Activated CD4-positive, alpha-beta T cell treated with anti-CD3 and anti-CD28 coated beads, Interleukin-2, amount 50 U/mL, for 4 hours (primary cell): ENCODE measurements around the gene GUK1.

Experiments used
- DNase-seq, 2 experiments: peaks; one replicate each; pipeline ENCODE4 v3.0.0-alpha.2; 2020

Gene GUK1

DNA sequence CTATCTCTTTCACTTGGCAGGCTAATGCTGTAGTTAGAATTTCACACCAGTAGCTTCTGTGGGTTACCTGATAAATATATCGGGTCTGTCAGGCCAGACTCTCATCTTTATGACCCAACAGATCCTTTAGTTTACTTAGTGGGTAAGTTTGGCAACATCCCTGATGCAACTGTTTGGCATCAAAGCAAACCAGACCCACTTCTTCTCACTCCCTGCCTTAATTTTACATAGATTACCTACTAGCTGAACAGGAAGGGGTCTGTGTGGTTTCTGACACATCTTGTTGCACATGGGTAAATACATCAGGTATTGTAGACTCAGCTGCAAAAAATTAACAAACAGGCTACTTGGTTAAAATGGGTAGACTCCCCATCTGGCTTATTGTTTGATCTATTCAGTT, 3.2 kb upstream of the GUK1 start:
- DNase-seq, result no peak

DNA sequence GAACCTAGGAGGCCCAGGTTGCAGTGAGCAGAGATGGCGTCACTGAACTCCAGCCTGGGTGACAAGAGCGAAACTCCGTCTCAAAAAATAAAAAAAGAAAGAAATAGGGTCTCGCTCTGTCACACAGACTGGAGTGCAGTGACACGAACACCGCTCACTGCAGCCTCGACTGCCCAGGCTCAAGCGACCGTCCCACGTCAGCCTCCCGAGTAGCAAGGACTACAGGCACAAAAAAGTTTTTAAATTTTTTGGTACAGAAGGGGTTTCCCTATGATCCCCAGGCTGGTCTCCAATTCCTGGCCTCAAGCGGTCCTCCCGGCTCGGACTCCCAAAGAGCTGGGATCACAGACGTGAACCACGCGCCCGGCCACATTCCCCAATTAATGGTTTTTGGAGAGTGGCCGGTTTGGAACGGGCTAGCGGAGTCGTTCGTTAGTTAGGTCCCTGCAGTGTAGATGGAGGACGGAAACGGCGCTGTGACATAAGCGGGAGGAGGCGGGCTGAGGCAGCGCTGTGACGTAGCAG, 611 bp upstream of the GUK1 start:
- no peak for DNase-seq

DNA sequence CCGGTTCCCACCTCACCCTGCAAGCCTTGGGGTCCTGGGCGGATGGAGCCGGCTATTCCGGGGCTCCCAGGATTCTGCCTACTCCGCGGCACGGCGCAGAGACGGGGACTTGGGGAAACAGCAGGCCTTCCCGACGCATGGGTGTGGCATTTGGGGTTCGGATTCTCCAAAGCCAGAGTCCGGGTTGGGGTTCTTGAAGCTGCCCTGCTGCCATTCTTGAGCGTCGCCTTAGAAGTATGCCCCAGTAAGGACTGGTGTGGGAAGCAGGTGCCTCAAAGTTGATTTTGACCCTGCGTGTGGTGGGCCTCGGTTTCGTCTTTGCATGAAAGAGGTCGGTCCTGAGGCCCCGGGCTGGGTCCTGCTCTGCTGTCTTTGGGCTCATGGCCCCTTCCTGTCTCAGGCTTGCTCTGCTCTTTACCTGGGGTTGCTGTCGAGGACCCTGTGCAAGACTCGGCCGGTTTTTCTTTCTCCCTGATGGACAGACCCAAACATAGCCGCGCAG, 696 bp downstream of the GUK1 start:
- no peak for DNase-seq

DNA sequence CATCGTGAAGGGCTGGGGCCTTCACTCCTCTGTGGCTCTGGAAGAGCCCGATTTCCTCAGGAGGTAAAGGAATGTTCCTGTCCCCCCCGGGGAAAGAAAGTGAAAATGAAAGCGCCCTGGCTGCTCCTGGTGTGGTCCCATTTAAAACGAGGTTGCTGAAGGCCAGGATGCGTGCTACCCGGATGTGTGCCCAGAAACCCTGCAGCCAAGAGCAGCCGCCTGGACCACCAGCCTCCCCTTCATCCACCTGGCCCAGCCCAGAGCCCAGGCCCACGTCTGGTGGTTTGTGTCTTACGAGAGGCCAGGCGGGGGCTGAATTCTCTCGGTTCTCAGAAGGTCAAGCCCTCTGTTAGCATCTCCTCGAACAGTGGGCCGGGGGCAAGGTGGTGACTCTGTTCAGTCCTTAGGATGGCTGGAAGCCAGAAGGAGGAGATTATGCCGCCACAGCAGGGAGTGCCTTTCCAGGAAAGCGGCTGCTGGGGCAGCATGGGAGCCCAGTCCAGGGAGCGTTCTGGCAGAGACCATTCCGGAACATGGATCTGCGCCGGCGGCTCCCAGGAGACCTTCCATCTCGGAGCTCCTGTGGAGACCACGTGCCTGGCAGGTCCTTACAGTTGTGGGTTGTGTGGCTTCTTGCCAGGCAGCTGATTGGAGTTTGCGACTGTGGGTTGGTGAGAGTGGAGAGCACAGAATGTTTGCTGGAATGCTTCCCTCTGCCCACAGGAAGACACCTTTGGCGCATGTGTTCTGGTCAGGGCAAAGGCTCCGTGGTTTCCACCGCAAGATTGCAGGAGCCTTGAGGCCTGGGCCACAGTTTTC, 1.4 kb downstream of the GUK1 start:
- DNase-seq, result no peak

DNA sequence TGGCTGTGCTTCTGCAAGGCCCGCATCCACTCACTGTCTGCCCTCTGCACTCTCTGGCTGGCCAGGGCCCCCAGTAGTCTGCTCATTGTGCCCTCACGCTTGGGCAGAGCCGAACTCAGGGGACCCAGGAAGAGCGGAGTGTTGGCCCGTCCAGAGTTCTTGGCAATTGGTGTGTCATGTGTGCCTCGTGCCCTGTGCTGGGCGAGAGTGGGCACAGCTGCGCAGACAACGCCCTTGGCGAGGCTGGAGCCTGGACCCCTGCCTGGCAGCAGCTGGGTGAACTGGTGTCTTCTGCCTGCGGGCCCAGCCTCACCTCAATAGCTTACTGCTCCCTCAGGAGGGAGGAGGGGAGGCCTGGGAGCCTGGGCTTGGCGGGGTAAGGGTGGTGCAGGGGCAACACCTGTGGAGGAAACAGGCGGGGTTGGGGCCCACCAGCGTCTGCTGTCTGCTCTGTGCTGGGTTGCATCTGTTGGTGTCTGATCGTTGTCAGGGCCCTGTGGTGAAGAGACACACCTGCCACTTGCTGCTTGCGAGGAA, 2.1 kb downstream of the GUK1 start:
- DNase-seq, result no peak

DNA sequence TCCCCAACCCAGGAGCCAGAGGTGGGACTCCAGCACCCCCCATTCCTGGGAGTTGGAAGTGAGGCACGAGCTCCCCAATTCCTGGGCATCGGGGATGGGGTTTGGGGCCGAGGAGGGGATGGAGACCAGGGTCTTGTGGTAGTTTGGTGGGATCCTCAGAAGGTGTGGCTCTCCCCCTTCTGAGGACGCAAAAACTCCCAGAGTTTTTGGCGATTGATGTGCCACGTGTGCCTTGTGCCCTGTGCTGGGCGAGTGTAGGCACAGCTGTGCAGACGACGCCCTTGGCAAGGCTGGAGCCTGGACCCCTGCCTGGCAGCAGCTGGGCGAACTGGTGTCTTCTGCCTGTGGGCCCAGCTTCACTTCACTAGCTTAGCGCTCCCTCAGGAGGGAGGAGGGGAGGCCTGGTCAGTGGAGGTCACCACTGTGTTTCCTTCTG, 2.6 kb downstream of the GUK1 start:
- no peak for DNase-seq

DNA sequence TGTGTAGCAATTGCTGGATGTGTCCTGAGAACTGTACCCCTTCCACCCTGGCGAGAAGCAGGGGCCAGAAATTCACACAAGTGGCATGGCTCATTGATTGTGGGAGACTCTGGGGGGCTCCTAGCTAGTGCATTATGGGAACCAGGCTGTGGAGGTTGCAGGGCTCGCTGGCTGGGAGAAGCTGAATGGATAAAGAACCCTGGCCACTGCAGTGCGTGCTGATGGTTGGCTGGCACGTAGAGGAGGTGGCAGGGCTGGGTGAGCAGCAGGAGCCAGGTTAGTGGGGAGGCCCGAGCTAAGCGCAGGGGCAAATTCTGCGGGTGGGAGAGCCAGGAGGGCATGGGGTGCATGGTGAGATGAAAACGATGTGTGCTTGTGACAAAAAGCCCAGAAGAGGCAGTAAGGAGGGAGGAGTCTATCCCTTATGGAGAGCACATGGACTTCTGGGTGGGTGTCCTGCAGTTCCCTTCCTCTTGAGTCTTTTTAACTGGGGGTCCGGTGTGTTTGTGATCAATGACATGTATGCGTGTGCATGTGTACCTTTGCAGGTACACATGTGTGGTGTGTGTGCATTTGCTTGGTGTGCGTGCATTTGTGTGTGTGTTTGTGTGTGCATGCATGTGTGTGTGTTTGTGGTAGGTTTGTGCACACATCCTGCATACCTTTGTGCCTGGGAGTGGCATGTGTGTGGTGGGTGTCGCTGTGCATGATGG, 3.6 kb downstream of the GUK1 start:
- no peak for DNase-seq

DNA sequence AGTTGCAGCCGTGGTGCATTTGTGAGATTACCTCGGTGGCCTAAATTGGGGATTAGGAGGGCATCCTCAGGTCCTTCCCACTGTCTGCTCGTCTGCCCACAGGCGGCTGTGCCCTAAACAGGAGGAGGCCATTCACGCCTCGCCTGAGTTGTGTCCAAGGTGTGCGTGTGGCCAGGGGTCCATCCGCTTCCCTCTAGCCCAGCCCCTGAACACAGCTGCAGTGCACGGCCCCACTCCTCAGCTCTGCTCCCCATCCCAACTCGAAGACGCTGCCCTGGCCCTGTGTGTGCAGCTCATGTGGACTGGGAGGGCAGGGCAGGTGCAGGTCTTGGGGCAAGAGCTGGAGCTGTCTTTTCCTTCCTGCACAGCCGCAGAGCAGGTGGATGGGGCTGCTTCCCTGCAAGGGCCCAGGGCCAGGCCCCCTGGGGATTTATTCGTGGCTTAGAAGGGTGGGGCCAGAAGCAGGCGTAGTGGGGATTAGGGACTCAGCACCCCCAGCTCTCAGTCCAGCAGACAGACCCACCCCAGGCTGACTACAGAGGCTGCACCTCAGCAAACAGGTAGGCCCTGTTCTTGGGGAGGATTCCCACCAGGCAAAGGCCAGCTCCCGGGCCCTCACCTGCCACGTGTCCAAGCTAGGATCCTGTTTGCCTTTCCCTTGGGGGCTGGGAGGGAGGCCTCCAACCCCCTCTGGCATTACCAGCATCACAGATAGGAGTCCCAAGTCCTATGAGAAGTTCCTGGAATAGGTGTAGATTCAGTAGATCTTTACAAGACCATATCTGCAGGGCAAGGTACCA, 4.3 kb downstream of the GUK1 start:
- DNase-seq, result no peak

DNA sequence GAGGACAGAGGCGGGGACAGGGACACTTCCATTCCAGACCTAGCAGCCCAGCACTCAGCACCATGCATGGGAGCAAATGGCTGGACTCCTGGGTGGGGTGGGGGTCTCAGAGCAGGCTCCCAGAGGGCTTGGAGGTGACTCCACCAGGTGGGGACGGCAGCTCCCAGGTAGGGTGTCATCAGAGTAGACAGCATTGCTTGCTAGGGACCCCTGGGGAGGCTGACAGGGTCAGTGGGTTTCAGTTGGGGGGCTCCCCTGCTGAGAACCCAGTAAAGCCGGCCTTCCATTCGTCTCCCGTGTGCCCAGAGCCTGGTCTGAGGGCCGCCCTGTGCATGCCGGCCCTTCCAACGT, 4.9 kb downstream of the GUK1 start:
- no peak for DNase-seq

DNA sequence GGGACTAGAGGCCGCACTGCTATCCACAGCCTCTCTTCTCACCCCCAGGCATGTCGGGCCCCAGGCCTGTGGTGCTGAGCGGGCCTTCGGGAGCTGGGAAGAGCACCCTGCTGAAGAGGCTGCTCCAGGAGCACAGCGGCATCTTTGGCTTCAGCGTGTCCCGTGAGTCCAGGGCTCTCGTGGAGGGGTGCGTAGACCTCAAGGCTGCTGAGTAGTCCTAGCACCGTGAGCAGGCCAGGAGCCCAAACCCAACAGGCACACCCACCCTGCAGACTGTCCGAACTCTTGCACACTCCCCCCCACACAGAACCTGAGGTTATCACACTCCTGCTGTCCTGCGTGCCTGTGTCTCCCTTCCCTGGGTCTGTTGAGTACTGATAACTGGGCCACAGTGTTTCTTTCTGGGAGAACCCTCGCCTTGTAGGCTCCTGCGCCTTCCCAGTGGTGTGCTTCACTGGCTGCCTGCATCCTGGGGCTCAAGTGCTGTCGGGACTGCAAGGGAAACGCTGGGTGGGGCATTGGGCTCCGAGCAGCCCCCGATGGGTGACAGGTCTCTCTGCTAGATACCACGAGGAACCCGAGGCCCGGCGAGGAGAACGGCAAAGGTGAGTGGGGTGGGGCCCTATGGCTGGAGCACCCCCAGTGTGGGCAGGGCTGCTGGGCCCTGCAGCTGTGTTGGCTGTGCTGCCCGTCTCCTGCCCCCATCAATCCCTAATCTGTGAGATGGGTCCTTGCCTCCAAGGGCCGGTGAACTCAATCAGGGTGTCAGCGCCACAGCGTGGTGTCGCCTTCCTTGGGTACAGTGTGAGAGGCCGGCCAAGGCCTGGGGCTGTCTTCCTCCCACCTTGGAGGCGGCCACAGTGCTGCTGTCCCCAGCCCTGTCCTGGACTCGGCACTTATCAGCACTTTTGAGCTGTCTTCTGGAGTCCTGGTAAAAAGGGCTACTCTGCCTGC, 5.7 kb downstream of the GUK1 start:
- no peak for DNase-seq

DNA sequence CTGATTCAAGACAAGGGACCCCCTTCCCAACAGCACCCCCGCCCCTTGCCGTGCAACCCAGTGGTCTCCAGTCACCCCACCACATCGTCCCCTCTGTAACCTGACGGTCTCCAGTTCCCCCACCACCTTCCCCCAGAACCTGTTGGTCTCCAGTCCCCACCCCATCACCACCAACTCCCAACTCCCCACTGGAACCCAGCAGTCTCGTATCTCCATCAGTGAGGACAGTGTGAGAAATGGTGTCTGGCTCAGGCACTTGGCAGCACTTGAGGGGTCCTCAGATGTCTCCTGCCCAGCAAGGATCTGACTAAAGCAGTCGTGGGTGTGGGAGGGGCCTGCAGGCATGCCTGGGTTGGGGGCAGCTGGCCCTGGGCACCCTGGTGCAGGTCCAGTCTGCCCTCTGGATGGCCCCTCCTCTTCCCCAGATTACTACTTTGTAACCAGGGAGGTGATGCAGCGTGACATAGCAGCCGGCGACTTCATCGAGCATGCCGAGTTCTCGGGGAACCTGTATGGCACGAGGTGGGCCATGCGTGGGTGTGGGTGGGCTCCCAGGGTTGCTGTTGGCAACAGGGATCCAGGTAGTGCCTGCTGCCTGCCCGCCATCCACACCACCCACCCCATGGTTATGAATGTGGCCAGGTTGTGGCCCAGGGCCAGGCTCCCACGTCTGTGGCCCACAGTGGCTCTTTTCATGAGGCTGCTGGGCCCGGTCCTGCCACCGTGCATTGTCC, 6.5 kb downstream of the GUK1 start:
- no peak for DNase-seq

DNA sequence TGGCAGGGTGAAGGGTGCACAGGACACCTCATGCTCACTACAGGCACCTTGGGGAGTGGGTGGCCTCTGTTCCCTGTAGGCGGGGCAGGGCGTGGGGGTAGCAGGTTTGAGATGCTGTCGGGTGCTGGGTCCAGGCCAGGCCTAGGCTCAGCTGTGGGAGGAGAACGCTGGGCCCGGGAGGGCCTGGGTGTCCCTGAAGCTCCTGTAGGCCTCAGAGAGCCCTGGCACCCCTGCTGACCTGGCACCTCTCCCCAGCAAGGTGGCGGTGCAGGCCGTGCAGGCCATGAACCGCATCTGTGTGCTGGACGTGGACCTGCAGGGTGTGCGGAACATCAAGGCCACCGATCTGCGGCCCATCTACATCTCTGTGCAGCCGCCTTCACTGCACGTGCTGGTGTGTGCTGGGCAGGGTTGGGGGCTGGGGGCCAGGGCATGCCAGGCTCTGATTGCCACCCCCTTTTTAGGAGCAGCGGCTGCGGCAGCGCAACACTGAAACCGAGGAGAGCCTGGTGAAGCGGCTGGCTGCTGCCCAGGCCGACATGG, 7.1 kb downstream of the GUK1 start:
- DNase-seq, result no peak

DNA sequence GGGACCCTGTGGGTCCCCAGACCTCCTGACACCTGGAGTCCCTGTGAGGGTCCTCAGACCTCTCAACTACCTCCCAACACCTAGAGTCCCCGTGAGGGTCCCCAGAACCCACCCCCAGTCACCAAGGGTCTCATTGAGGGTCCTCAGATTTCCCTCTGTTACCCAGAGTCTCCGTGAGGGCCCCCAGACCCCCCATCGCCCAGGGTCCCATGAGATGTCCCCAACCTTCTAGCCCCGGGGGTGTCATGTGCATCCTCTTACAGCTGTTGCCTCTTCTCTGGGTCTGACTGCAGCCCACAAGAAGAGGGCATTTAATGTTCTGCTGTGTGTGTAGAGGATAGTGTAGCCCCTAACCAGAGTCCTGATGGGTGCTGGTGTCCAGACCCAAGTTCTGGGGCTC, 7.7 kb downstream of the GUK1 start:
- no peak for DNase-seq

DNA sequence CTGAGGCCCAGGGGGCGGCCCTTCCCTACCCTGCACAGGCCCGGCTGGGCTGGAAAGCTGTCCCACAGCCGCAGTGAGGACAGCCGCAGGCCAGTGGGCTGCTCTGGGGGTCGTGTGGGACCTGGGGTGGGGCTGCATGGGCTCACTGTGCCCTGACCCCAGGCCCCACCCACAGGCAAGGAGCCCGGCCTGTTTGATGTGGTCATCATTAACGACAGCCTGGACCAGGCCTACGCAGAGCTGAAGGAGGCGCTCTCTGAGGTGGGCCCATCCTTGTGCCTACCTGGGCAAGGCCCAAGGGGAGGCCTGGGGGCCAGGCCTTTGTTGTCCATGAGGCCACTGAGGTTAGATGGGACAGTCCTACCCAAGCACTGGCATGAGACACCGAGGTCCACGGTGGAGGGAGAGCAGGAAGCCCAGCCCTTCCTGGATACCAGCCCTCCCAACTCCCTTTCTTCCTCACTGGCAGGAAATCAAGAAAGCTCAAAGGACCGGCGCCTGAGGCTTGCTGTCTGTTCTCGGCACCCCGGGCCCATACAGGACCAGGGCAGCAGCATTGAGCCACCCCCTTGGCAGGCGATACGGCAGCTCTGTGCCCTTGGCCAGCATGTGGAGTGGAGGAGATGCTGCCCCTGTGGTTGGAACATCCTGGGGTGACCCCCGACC, 8.2 kb downstream of the GUK1 start:
- DNase-seq, result no peak

DNA sequence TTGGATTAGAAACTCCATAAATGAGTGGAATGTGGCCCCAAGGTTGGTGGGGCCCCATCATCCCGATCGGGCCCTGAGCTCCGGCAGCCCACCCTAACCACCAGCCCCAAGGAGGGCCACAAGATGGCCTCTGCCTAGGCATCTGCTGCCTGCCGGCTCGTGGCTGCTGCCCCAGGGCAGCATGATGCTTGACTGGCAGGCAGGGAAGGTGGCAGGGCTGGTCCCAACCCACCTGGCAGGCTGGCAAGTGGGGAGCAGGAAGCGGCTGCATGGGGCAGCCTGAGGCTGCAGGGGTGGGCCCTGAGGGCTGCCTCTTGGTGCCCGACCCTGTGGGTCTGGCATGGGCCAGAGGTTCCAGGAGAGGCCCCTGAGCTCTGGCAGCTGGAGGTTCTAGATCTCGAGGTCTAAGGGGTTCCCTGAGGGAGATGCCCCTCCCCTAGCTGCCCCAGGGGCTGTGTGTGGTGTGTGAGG, 8.9 kb downstream of the GUK1 start:
- DNase-seq, result no peak

DNA sequence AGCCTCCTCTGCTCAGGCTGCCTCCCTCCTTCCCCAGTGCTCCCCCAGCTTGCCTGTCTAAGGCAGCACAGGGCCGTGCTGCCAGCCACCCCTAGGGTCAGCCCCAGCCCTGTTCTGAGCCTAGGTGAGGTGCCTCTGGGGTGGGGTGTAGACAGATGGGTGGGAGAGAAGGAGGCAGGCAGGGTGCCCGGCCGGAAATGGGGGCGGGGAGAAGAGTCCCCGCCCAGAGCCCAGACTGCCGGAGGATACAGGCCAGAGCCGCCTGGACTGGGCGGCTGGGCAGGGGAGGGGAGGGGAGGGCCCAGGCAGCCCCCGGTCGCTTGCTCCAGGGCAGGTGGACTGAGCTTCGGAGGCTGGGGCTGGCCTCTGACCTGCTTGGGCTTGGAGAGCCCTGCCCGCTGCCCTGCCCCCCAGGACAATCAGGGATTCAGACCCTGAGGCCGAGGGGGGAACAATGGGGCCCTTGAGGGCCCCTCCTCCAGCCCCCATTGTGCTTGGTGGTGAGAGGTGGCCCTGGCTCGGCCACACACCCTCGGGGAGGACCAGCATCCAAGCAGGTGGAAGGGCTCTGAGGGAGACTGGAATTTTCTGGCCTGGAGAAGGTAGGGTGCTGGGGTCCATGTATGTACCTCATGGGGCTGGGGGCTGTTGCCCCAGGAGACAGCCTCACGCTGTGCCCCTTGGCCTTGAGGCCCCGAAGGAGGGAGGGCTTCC, 9.5 kb downstream of the GUK1 start, which contains the start of gene GJC2:
Gene GJC2 (plus strand): TSS at position 525 of the 714 bp plus-strand sequence. CDS start 7,829 bp downstream, outside the sequence.
- no peak for DNase-seq

DNA sequence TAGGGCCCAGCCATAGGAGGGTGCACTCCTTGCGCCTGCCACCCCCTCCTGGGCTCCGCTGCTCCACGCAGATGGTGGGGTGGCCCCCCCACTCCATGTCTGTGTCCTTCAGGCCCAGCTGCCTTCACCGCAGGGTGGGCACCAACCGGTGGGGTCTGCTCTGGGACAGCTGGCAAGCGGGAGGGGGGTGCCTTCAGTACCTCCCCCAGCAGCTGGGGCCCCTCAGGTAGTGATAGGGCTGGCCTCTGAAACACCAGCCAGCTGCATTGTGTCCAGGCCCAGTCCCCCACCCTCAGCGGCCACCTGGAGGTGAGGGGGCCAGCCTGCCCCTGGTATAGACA, 10.0 kb downstream of the GUK1 start:
- DNase-seq, result no peak

DNA sequence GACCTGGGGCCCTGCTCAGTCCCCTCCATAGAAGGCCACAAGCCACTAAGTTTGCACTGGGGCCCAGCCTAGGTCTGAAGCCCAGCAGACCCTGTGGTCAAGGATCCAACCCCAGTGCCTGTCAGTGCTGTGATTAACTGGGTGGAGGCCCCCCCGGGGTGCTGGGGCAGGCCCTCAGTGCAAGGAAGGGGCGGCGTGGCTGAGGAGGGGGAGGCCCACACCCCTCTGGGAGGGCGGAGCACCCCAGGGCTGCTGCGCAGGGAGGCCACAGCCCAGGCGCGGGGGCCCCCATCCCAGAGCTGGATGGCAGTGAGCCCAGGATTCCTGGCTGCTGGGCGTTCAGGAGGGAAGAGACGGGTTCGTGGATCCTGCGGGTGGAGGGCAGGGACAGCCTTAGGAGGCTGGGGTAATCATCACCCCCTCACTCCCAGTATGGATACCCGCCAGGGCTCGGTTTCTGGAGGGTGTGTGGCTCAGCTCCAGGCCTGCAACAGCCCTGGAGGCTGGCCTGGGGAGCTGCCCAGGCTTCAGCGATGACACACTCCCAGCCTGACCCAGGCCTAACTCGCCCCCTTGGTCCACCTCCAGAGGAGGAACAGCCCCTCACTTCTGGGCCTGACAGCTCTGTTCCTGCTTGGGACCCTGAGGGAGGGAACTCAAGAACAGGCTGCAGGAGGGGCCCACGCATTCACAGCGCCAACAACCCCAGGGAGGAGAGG, 10.5 kb downstream of the GUK1 start:
- no peak for DNase-seq
